ENCODE measurements around the gene ADARB2.

ADARB2 gene

GRCh38 chr10:1553951-1554350 lies 183.4 kb downstream of the ADARB2 start:
- Histone ChIP-seq H3K27ac (no peak overlapping the region), H3K4me2 (no peak overlapping the region), H3K4me3 (IDR thresholded peaks at IDR 0.05; ENCODE audit: insufficient read depth, low read depth, low read length) (no peak overlapping the region), H3K4me1 (ENCODE audit: low read depth, poor library complexity, severe bottlenecking) (no peaks in the 10 kb centered on the region), H2AFZ (ENCODE audit: low read depth) (no peak overlapping the region), H3K9ac (no peak overlapping the region), H4K20me1 (ENCODE audit: insufficient read depth) (no peaks in the 10 kb centered on the region), H3K36me3 (ENCODE audit: insufficient read depth) (no peaks in the 10 kb centered on the region), H3K27me3 (ENCODE audit: insufficient read depth, low read depth) (no peaks in the 10 kb centered on the region), H3K79me2 (ENCODE audit: insufficient read depth, low read depth) (no peaks in the 10 kb centered on the region)
- no peak for TF ChIP-seq CTCF (conservative IDR thresholded peaks at IDR 0.05; ENCODE audit: low read depth, low read length)

GRCh38 chr10:1552881-1553670 lies 184.2 kb downstream of the ADARB2 start:
- Histone ChIP-seq H3K79me2 (ENCODE audit: insufficient read depth, low read depth) (no peaks in the 10 kb centered on the region), H3K4me2 (no peak overlapping the region), H3K4me3 (IDR thresholded peaks at IDR 0.05; ENCODE audit: insufficient read depth, low read depth, low read length) (no peak overlapping the region), H3K27me3 (ENCODE audit: insufficient read depth, low read depth) (no peaks in the 10 kb centered on the region), H3K36me3 (ENCODE audit: insufficient read depth) (no peaks in the 10 kb centered on the region), H3K9ac (no peak overlapping the region), H4K20me1 (ENCODE audit: insufficient read depth) (no peaks in the 10 kb centered on the region), H3K4me1 (ENCODE audit: low read depth, poor library complexity, severe bottlenecking) (no peaks in the 10 kb centered on the region), H3K27ac (no peak overlapping the region), H2AFZ (ENCODE audit: low read depth) (no peak overlapping the region)
- no peak for TF ChIP-seq CTCF (conservative IDR thresholded peaks at IDR 0.05; ENCODE audit: low read depth, low read length)

GRCh38 chr10:1552406-1552805 lies 184.9 kb downstream of the ADARB2 start:
- no peaks in the 10 kb centered on the region for H3K27me3 ChIP-seq (ENCODE audit: insufficient read depth, low read depth)
- H3K36me3 ChIP-seq (ENCODE audit: insufficient read depth) = no peaks in the 10 kb centered on the region
- no peak for TF ChIP-seq CTCF (conservative IDR thresholded peaks at IDR 0.05; ENCODE audit: low read depth, low read length)
- H2AFZ ChIP-seq (ENCODE audit: low read depth) = no peak overlapping the region
- no peak overlapping the region for H3K4me3 ChIP-seq (IDR thresholded peaks at IDR 0.05; ENCODE audit: insufficient read depth, low read depth, low read length)
- H3K27ac ChIP-seq = no peak overlapping the region
- H4K20me1 ChIP-seq (ENCODE audit: insufficient read depth) = no peaks in the 10 kb centered on the region
- H3K79me2 ChIP-seq (ENCODE audit: insufficient read depth, low read depth) = no peaks in the 10 kb centered on the region
- no peak overlapping the region for H3K9ac ChIP-seq
- no peak overlapping the region for H3K4me2 ChIP-seq
- H3K4me1 ChIP-seq (ENCODE audit: low read depth, poor library complexity, severe bottlenecking) = no peaks in the 10 kb centered on the region

GRCh38 chr10:1551636-1552338 lies 185.5 kb downstream of the ADARB2 start:
- Histone ChIP-seq H3K4me2 (no peak overlapping the region), H3K4me3 (IDR thresholded peaks at IDR 0.05; ENCODE audit: insufficient read depth, low read depth, low read length) (no peak overlapping the region), H3K9ac (no peak overlapping the region), H3K27me3 (ENCODE audit: insufficient read depth, low read depth) (no peaks in the 10 kb centered on the region), H3K79me2 (ENCODE audit: insufficient read depth, low read depth) (no peaks in the 10 kb centered on the region), H4K20me1 (ENCODE audit: insufficient read depth) (no peaks in the 10 kb centered on the region), H3K4me1 (ENCODE audit: low read depth, poor library complexity, severe bottlenecking) (no peaks in the 10 kb centered on the region), H3K36me3 (ENCODE audit: insufficient read depth) (no peaks in the 10 kb centered on the region), H2AFZ (ENCODE audit: low read depth) (no peak overlapping the region), H3K27ac (no peak overlapping the region)
- no peak for TF ChIP-seq CTCF (conservative IDR thresholded peaks at IDR 0.05; ENCODE audit: low read depth, low read length)
